ENCODE data around the gene WSB1.

Gene WSB1

DNA sequence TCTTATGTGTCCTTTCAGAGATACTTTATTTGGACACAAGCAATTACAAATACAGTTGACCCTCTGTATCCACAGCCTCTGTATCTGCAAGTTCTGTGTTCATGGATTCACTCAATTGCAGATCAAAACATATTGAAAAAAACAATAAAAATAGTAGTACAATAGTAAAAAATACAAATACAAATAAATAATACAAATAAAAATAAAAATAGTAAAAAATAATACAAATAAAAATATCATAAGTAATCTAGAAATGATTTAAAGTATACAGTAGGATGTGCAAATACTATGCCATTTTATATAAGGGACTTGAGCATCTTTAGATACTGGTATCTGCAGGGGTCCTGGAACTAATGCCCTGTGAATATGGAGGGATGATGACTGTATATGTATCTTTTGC, 47.4 kb upstream of the WSB1 start:
- H3K4me1 ChIP-seq (ENCODE audit: control insufficient read depth, insufficient read depth, low read length): peaks cover 4% of the 10 kb centered on the region; the same call in 1 of the 2 replicates
- POLR2A ChIA-PET: interaction anchor here (0.5 to 4.4 kb wide), 4 partner anchors 17 to 353 kb away, joined by 3 to 38 read pairs (median 4); partner anchors contain the start of gene WSB1
- no peak overlapping the region for H3K27ac ChIP-seq (ENCODE audit: extremely low read depth, low read depth, low read length)
- H3K9me3 ChIP-seq (ENCODE audit: control insufficient read depth, insufficient read depth, low read depth, low read length): no peaks in the 10 kb centered on the region
- CTCF ChIA-PET: interaction anchor here (0.7 to 4.8 kb wide), 11 partner anchors 10 to 354 kb away, joined by 3 to 50 read pairs (median 6); no protein-coding TSS in a partner anchor
- no peaks in the 10 kb centered on the region for H3K36me3 ChIP-seq (ENCODE audit: control insufficient read depth in 2 of 2, insufficient read depth in 1 of 2, low read length in 2 of 2)
- no peak overlapping the region for H3K4me3 ChIP-seq (ENCODE audit: low read depth, low read length)
- TF ChIP-seq ZNF404 (tag by site-specific recombination; IDR thresholded peaks at IDR 0.05) (no peak), ZNF350 (tag by site-specific recombination; IDR thresholded peaks at IDR 0.05) (no peak), ZNF121 (tag by site-specific recombination; IDR thresholded peaks at IDR 0.05) (no peak), OSR2 (tag by site-specific recombination; IDR thresholded peaks at IDR 0.05) (no peak), ZNF202 (tag by site-specific recombination; IDR thresholded peaks at IDR 0.05; ENCODE audit: borderline replicate concordance) (no peak), ZNF2 (tag by site-specific recombination; IDR thresholded peaks at IDR 0.05) (no peak), ZNF391 (tag by site-specific recombination; IDR thresholded peaks at IDR 0.05; ENCODE audit: borderline replicate concordance, low read depth) (no peak), ZNF24 (tag by site-specific recombination; IDR thresholded peaks at IDR 0.05) (no peak), ZNF518A (tag by site-specific recombination; conservative IDR thresholded peaks at IDR 0.05; ENCODE audit: low read depth) (no peak), ZNF626 (tag by site-specific recombination; IDR thresholded peaks at IDR 0.05) (no peak)
- TF ChIP-seq, protein P1, sequence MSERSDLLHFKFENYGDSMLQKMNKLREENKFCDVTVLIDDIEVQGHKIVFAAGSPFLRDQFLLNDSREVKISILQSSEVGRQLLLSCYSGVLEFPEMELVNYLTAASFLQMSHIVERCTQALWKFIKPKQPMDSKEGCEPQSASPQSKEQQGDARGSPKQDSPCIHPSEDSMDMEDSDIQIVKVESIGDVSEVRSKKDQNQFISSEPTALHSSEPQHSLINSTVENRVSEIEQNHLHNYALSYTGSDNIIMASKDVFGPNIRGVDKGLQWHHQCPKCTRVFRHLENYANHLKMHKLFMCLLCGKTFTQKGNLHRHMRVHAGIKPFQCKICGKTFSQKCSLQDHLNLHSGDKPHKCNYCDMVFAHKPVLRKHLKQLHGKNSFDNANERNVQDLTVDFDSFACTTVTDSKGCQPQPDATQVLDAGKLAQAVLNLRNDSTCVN (tag by site-specific recombination; optimal IDR thresholded peaks at IDR 0.05): no peak
- TF ChIP-seq, protein P2, sequence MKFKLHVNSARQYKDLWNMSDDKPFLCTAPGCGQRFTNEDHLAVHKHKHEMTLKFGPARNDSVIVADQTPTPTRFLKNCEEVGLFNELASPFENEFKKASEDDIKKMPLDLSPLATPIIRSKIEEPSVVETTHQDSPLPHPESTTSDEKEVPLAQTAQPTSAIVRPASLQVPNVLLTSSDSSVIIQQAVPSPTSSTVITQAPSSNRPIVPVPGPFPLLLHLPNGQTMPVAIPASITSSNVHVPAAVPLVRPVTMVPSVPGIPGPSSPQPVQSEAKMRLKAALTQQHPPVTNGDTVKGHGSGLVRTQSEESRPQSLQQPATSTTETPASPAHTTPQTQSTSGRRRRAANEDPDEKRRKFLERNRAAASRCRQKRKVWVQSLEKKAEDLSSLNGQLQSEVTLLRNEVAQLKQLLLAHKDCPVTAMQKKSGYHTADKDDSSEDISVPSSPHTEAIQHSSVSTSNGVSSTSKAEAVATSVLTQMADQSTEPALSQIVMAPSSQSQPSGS (tag by site-specific recombination; IDR thresholded peaks at IDR 0.05; ENCODE audit: low read depth): no peak

DNA sequence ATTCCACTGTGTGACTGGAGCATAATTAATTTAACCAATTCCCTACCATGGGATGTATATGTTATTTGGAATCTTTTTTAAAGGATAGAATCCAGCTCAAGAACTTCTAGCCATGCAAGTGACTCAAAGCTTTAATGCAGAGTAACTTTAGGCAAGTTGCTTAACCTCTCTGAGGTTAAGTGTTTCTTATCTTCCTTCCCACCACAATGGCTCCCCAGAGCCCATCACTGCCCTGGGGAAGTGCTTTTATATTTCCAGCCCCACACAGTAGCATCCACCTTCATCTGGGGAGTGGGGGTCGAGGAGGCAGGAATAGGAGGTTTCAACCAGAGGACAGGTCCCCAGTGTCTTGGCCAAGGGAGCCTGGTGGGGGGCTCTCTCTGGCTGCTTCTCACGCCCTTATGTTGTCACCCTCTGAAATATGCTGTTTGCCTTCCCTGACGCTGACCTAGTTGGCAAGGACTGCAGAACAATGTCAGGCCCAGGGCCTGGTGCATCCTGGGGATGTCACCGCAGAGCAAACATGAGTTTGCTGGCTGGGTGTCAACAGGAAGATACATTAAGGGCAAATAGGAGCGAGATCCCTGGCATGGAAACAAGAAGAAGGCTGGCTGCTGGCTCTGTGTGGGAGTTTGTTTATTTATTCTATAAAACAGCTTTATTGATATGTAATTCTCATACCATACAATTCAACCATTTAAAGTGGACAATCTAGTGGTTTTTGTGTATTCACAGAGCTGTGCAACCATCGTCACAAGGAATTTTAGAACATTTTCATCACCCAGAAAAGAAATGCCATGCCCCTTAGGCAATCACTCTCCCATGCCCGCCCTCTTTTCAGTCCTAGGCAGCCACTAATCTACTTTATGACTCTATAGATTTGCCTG, 46.6 kb upstream of the WSB1 start:
- POLR2A ChIA-PET: interaction anchor here (0.5 to 4.4 kb wide), 4 partner anchors 18 to 352 kb away, joined by 3 to 38 read pairs (median 4); partner anchors contain the start of gene WSB1
- peaks cover 4% of the 10 kb centered on the region; the same call in 1 of the 2 replicates for H3K4me1 ChIP-seq (ENCODE audit: control insufficient read depth, insufficient read depth, low read length)
- no peaks in the 10 kb centered on the region for H3K9me3 ChIP-seq (ENCODE audit: control insufficient read depth, insufficient read depth, low read depth, low read length)
- H3K27ac ChIP-seq (ENCODE audit: extremely low read depth, low read depth, low read length): 0 out of 2 replicates have a peak overlapping the region, but pooled peaks have one; percentile 50
- H3K4me3 ChIP-seq (ENCODE audit: low read depth, low read length): no peak overlapping the region
- CTCF ChIA-PET: interaction anchor here (0.7 to 4.8 kb wide), 6 partner anchors 11 to 353 kb away, joined by 3 to 50 read pairs (median 12); no protein-coding TSS in a partner anchor
- H3K36me3 ChIP-seq (ENCODE audit: control insufficient read depth in 2 of 2, insufficient read depth in 1 of 2, low read length in 2 of 2): no peaks in the 10 kb centered on the region
- TF ChIP-seq FEZF1 (tag by site-specific recombination; IDR thresholded peaks at IDR 0.05) (peak; percentile 78), ZBTB20 (tag by site-specific recombination; IDR thresholded peaks at IDR 0.05) (peak; percentile 58; the same call in 1 of the 2 replicates), BCL11B (tag by site-specific recombination; IDR thresholded peaks at IDR 0.05; ENCODE audit: low read depth) (no peak), GLI4 (tag by site-specific recombination; IDR thresholded peaks at IDR 0.05) (no peak), ZNF664 (tag by site-specific recombination; IDR thresholded peaks at IDR 0.05) (no peak), ZNF157 (tag by site-specific recombination; IDR thresholded peaks at IDR 0.05) (no peak), ZIC2 (tag by site-specific recombination; IDR thresholded peaks at IDR 0.05) (peak; percentile 41; the same call in 1 of the 2 replicates), MZF1 (tag by site-specific recombination; IDR thresholded peaks at IDR 0.05; ENCODE audit: borderline replicate concordance) (0 out of 2 replicates have a peak, but pooled peaks have one; percentile 21), GFI1B (tag by site-specific recombination; IDR thresholded peaks at IDR 0.05) (no peak)
- TF ChIP-seq, protein P3, sequence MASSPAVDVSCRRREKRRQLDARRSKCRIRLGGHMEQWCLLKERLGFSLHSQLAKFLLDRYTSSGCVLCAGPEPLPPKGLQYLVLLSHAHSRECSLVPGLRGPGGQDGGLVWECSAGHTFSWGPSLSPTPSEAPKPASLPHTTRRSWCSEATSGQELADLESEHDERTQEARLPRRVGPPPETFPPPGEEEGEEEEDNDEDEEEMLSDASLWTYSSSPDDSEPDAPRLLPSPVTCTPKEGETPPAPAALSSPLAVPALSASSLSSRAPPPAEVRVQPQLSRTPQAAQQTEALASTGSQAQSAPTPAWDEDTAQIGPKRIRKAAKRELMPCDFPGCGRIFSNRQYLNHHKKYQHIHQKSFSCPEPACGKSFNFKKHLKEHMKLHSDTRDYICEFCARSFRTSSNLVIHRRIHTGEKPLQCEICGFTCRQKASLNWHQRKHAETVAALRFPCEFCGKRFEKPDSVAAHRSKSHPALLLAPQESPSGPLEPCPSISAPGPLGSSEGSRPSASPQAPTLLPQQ (tag by site-specific recombination; IDR thresholded peaks at IDR 0.05): peak; percentile 80
- TF ChIP-seq, protein P4, sequence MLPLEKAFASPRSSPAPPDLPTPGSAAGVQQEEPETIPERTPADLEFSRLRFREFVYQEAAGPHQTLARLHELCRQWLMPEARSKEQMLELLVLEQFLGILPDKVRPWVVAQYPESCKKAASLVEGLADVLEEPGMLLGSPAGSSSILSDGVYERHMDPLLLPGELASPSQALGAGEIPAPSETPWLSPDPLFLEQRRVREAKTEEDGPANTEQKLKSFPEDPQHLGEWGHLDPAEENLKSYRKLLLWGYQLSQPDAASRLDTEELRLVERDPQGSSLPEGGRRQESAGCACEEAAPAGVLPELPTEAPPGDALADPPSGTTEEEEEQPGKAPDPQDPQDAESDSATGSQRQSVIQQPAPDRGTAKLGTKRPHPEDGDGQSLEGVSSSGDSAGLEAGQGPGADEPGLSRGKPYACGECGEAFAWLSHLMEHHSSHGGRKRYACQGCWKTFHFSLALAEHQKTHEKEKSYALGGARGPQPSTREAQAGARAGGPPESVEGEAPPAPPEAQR (tag by site-specific recombination; IDR thresholded peaks at IDR 0.05): no peak

Measured in HEK293 (cell line).